ENCODE measurements around the gene BRD3. TPM values are rescaled to one million over a fixed set of nuclear protein-coding genes. Genes with fewer than 3 reads are reported as not detected.

The BRD3 gene
- total and polyA plus RNA-seq, 2 of the 8 experiments (the other 6 are each of a cell fraction or from before 2014, with no cell fraction given) = 31.0 to 82.7 TPM

- TF ChIP-seq RAD21 (IDR thresholded peaks at IDR 0.05 in 1 of 2, conservative IDR thresholded peaks at IDR 0.05 in 1 of 2; ENCODE audit: low read depth in 2 of 2, low read length in 2 of 2) = peak in 1 of 2 experiments; percentile 33; a peak in 1 of 4 replicates
- TF ChIP-seq ASH2L (IDR thresholded peaks at IDR 0.05; ENCODE audit: low read length) = peak; percentile 86
- TF ChIP-seq CTCF (IDR thresholded peaks at IDR 0.05; ENCODE audit: control extremely low read depth in 1 of 3, insufficient read depth in 1 of 3, low read depth in 1 of 3, low read length in 3 of 3) = peak in 2 of 3 experiments; percentile 23 to 36; a peak in 3 of 4 replicates
Observed at GRCh38 chr9:134025606-134026541, 42.0 kb downstream of the BRD3 start (continued).
